ENCODE measurements around the gene HYAL1.
A peak's percentile ranks its signal among the peaks of the same experiment; 100 is the strongest.
"Not testable (repeated sequence)": the region's sequence is repeated elsewhere in the genome, so short reads cannot be mapped to it uniquely, and the experiment has no call there.

HYAL1 gene

DNA sequence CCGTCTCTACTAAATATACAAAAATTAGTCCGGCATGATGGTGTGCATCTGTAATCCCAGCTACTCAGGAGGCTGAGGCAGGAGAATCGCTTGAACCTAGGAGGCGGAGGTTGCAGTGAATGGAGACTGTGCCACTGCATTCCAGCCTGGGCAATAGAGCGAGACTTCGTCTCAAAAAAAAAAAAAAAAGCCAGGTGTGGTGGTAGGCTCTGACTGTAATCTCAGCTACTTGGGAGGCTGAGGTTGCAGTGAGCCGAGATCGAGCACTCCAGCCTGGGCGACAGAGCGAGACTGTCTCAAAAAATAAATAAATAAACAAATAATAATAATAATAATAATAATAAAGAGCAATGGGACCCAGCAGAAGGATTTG lies 30.9 kb downstream of the HYAL1 start:
- not testable (repeated sequence) for DNase-seq

DNA sequence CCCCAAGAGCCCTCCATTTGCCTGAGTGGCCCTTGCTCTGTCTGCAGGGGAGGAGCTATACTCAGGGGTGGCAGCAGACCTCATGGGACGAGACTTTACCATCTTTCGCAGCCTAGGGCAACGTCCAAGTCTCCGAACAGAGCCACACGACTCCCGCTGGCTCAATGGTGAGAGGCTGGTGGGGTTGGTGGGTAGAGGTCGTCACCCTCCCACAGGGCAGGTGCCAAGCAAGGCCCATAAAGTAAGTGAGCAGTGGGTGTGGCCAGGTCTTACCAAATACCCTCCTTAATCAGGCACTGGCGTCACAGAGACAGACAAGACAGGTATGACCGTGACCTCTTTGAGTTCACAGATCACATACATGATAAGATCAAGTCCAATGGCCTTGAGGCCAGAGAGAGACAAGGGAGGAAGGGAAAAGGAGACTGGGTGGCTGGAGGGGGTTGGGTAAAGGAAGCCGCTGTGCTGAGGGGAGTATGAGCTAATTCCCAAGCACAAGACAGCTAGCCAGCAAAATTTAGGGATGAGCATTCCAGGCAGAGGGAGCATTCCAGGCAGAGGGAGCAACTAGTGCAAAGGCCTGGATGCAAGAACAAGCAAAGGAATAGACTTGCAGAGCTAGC lies 31.9 kb downstream of the HYAL1 start:
- DNase-seq = no peak

DNA sequence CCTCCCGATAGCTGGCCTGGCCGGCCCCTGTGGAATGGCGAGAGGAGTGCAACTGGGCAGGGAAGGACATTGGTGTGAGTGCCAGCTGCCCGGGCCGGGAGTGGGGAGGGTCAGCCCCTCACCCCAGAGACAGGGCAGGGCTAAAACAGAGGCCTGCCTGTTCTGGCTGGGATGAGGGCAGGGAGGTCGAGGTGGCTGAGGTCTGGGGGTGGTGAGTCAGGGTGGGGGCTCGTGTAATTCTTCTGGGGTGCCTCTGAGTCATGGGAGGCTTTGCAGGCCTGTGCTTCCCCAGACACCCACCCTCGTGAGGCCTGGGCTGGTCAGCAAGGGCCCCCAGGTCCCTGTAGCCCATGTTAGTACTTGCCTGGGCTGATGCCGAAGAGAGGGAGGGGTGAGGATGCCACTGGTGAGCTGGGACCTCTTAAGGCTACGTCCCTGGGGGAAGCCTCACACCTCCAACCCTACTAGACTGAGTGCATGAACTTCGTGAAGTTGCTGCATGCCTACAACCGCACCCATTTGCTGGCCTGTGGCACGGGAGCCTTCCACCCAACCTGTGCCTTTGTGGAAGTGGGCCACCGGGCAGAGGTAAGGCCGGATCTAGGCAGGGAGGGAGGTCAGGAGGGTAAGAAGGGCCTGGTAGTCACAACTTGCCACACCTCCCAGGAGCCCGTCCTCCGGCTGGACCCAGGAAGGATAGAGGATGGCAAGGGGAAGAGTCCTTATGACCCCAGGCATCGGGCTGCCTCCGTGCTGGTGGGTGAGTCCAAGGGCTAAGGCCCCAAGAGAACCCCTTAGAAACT lies 32.8 kb downstream of the HYAL1 start:
- no peak for DNase-seq

DNA sequence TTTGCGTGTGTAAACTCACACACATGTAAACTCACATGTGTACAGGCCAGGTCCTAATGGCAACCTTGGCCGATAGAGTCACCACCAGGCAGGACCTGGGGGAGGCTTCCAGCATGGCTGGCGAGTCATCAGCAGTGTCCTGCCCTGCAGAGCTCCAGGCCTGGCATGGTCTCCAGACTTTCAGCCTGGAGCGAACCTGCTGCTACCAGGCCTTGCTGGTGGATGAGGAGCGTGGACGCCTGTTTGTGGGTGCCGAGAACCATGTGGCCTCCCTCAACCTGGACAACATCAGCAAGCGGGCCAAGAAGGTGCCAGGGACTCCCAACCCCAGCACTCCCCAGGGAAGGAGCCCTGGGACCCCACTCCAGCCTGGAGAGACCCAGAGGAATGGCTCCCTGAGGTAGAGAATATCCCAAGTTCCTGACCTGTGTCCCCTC lies 33.4 kb downstream of the HYAL1 start:
- DNase-seq = no peak

DNA sequence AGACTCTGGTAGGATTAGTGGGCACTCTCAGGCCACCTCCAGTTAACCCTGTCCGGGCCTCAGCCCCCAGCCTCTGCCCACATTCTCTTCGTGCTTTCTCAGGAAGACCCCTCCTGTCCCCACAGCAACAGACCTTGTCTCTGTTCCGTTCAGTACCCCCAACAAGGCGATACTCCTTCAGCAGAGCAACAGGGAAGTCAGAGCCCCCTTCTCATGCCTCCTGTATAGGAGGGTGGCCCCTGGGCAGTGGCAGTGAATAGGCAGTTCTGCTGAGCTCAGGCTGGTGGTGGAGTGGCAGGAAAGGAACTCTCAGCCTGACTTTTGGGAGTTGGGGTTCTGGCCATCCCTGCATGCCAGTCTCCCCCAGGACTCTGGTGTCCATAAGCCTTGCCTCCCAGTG lies 33.9 kb downstream of the HYAL1 start:
- DNase-seq = no peak

DNA sequence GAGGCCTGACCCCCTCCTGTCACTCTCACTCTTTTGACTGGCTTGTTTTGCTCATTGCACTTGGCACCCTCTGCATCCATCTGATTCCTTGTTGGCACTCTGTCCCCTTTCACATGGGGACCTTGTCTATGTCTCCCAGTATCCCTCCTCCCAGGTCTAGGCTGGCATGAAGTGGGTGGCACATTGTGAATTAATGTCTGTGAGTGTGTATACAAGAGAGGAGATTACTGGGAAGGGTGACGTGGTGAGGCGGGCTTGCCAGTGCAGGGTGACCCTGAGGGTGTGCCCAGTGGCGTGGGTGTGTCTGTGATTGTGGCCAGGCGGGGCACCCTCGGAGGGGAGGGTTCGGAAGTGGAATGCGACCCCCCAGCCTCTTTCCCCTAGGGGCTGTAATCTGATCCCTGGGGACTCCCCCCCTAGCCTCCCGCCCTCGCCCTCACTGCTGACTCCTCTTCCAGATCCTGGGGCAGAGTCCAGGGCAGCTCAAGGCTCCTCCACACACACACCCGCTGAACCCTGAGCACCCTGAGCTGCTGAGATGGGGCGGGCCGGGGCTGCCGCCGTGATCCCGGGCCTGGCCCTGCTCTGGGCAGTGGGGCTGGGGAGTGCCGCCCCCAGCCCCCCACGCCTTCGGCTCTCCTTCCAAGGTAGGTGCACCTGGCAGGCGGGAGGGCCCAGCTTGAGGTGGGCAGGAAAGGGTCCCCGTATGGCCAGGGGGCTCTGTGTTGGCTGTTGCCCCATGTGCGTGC lies 34.5 kb downstream of the HYAL1 start, which contains the start of gene SEMA3B:
Gene SEMA3B, plus strand, starts transcription at position 445 of the 749 bp plus-strand sequence. Its CDS starts 94 bp downstream, at position 539.
- no peak for DNase-seq

DNA sequence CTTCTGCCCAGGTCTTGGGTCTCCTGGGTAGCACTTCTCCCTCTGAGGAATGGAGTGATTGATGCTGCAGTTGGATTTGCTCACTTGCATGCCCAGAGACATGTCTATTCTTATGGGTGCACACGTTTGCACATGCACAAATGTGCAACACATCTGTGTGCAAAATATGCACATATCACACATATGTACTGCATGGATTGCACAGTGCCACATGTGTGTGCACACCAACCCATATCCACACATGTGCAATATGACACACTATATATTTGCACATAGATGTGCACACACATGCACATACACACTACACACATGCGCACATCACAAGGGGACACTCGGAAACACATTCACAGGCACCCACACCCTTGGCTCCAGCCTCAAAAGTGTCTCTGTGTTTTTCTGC lies 35.1 kb downstream of the HYAL1 start:
- no peak for DNase-seq

DNA sequence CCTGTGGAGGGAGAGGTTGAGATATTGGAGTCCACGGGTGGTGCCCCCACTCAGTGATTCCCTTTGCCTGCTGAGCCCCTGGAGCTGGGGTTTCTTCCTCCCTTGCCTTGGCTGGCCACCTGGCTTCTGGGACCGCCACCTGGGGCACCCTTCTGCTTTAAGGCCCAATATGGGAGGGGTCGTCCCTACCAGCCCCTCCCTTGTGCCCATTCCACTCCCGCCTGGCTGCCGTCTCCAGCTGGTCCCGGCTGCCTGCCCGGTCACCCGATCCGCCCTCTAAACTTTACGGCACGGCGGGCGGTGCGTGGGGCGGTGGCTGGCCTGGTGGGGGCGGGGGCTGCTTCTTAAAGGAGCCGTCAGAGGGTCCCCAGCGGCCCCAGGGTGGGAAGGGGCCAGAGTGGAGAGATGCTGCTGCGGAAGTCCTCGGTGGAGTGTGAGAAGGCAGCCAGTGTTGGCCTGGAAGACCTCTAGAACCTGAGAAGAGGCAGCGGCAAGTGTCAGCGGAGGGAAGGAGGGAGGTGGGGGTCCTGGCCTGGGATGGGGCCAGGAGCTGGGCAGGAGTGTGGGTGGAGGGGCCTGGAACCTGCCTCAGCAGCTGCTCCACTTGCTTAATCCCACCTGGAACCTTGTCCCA lies 36.0 kb downstream of the HYAL1 start:
- DNase-seq = peak in 1 of 2 experiments; percentile 32

DNA sequence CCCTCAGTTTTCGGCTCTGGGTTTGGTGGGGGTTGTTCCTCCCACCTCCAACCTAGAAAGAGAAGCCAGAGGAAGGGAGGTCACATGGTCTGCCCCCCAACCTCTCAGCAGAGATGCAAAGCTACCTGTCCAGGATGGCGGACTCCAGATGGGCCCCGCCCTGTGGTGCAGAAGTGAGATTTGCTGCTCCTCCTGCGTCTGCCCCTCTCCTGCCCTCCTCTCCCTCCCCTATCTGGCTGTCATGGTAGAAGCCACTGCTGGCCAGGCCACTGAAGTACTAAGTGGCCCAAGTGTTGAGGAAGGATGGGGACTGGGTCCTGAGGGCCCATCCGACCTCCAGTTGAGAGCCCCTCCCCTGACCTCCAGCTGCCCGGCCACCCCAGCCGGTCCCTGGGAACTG lies 36.5 kb downstream of the HYAL1 start:
- no peak for DNase-seq

DNA sequence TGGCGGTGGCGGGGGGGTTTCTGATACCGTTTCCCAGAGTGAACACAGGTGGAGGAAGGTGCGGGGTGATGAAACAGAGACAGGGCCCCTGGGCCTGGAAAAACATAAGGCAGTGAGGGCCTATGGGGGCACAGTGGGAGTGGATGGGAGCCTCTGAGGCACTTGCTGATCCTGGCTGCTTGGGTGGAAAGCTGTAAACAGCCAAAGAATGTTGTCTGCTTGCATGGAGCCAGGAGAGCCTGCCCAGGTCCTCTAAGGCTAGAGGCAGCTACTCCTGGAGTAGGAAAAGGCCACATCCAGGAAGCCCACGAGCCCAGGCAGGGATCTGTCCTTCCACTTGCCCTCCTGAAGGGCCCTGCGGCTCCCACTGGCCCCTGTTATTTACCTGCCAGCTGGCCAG lies 37.4 kb downstream of the HYAL1 start:
- DNase-seq = no peak

DNA sequence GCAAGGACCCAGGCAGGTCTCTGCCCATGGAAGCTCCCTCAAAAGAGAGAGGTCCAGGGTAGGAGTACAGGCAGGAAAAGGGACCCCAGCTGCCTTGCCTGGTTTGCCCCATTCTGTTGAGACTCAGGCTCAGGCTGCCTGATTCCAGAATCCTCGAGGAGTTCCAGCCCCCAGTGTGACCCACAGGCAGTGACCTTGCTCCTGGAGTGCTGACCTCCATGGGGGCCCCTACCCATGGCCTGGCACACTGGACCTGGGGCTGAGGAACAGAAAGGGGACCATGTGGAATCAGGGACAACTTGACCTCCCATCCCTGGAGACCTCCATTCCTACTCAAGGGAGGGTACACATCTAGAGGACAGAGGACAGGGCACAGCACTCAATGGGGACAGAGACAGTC lies 37.8 kb downstream of the HYAL1 start:
- no peak for DNase-seq

DNA sequence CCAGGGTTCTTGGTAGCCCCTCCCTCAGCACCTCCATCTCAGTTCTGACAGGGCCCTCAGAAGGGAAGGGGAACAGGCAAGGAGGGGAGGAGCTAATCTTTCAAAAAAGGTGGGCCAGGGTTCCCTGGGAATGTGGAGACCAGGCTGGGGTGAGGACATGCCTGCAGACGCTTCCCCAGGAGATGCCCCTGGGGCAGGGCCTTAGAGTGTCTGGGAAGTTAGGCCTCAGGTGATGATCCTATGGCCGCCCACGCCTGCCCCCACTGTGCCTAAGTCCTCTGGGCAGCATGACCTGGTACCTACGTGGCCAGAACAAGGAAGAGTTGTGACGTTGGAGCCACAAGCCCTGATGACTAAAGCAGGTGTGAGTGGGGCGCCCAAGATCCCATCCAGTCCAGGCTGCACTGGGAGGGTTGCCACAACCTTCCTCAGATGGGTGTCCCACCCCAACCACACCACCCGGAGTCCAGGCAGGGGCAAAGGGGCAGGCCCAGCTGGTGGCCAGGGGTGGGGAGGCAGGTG lies 38.3 kb downstream of the HYAL1 start:
- no peak for DNase-seq

DNA sequence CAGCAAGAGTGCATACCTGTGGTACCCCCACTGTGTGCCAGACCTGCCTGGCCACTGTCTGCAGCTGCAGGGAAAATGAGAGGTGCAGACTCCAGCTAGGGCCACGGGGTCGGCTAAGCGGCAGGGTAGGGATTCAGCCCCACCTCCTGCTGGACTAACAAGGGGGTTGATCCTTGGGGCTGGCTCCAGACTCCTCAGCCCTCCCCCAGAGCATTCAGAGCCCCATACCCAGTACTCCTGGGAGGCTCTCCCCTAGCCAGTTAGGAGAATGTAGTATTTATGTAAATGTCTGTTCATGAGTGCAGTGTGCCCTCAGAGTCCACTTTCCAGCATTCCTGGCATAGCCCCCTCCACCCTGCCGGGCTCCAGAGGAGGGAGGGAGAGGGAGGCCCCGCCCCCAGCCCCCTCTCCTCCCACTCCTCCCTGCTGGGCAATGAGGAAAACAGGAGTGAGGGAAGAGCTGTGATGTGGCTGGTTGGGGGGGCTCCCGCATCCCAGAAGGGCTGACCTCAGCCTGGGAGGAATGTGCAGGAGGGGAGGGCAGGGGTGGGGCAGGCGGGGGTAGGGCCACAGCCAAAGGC lies 38.9 kb downstream of the HYAL1 start:
- peak; percentile 34 to 68 for DNase-seq

DNA sequence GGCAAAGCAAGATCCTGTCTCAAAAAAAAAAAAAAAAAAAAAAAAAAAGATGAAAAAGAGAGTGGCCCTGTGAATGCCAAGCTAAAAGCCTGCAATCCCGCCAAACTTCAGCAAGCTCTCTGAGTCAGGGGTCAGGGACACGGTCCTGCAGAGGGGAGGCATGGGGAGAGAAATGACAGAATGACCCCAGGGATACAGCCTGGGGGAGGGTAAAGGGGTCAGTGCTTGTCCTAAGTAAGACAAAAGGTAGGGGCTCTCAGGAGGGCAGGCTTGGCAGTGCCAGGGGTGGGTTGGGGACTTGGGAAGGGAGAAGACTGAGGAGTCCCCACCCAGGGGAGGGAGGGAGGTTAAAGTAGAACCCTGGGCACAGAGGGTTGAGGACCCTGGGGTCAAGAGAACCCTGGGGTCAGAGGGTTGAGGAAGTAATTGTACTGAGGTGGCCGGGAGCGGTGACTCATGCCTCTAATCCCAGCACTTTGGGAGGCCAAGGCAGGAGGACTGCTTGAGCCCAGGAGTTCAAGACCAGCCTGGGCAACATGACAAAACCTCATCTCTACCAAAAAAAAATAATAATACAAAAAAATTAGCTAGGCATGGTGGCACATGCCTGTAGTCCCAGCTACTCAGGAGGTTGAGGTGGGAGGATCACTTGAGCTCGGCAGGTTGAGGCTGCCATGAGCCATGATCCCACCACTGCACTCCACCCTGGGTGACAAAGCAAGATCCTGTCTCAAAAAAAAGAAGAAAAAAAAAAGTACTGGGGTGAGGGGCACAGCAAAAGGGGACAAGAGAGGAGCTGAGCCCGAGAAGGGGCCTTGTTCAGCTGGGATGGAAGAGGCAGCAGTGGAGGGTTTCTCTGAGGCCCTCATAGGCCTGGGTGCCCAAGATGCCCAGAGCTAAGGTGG lies 39.6 kb downstream of the HYAL1 start:
- DNase-seq = no peak

DNA sequence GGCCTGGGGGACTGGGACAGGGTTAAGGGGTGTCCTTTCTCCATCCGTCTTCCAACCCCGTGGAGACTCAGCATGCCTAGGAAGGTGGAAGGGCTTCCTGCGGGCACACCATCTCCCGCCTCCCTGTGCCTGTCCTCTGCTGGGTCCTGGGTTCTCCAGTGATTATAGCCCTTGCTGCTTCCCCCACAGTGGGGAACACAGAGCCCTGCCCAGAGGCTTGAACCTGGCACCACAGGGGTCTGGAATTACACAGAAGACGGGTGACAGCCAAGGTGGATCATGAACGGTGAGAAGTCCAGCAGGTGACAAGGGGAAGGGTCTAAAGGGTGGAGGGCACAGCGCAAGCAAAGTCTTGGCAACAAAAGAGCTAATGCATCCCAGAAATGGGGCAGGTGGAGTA lies 40.6 kb downstream of the HYAL1 start:
- DNase-seq = no peak

DNA sequence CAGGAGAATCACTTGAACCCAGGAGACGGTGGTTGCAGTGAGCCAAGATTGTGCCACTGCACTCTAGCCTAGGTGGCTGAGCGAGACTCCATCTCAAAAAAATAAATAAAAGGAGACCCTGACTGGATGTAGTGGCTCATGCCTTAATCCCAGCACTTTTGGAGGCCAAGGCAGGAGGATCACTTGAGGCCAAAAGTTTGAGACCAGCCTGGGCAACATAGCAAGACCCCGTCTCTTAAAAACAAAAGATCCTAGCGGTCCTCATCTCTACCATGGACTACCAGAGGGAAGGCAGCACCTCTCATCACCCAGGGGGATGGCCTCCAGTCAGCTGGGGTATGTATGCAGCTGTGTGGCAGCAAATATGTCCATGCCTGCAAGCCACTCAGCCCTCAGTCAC lies 41.2 kb downstream of the HYAL1 start:
- not testable (repeated sequence) for DNase-seq

DNA sequence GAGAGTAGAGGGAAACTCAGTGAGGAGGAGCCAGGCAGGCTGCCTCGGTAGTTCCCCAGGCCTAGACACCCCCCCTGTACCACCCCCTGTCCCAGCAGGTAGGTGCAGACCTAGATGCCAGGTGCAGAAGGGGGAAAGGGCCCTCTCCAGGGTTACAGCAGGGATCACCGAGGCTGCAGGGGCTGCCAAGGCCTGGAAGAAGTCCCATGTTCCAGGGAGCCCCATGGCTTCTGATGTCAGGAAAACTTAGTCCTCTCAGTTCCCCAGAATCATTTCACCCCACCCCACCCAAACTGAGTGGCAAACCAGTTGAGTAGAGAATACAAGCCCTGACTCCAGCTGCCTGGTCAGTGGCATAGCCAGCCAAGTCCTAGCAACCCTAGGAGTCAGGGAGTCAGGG lies 41.9 kb downstream of the HYAL1 start:
- DNase-seq = no peak

DNA sequence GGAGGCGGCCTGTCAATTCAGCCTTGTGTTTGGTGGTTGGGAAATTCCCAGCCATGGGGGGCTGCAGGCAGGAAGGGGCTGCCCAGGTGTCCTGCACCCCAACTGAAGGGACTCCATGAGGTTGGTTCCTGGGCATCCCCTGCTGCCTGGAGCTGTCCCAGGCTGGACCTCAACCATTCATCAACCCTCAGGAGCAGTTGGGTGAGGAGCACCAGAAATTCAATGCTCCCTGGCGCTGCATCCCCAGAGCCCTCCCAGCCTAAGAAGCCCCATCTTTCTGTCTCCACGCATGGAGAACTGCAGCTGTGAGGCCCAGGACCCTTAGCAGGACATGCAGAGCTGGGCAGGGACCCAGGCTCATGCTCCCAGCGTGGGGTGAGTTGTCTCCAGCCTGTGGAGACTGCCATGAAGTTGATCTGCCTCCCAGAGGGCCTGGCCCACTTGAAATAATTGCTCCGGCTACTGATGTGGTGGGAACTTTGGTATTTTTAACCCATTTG lies 42.4 kb downstream of the HYAL1 start:
- DNase-seq = no peak

DNA sequence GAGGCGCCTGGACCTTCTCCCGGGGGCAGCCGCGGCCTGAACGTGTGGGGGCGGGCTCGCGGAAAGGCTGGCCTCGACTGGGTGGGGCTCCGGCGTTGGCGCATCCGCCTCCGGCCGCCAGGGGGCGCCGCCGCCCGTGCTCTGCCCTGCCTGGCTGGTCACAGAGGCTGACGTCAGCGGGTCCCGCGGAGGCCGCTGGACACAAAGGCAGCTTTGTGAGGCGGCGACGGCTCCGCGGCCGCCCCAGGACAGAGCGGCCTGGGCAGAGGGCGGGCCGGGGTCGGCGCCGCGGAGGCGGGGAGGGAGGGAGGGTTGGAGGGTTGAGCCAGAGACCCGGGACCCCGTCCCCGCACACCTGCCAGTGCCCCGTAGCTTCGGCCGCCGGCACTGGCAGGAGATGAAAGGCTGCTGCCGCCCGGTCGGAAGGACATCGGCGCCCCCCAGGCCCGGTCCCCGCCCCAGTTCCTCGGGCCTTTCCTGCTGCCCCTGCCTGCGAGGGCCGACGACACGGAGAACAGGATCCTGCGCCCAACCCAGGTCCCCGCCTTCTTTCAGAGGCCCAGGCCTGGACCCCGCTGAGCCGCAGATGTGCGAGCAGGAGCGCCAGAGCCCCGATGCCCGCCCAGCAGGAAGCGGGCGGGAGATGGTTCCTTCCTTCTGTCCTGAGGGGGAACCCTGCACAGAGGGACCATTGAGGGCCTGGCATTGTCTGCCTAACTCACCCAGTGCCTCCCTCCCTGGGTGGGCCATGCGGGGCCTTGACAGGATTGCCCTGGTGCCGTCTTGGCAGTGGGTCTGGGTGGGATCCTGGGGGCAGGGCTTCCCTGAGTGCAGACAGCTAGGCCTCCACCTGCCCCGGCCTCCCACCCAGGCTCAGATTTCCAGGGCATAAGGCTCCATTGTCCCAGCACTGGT lies 43.1 kb downstream of the HYAL1 start:
- DNase-seq = peak; percentile 67 to 93

DNA sequence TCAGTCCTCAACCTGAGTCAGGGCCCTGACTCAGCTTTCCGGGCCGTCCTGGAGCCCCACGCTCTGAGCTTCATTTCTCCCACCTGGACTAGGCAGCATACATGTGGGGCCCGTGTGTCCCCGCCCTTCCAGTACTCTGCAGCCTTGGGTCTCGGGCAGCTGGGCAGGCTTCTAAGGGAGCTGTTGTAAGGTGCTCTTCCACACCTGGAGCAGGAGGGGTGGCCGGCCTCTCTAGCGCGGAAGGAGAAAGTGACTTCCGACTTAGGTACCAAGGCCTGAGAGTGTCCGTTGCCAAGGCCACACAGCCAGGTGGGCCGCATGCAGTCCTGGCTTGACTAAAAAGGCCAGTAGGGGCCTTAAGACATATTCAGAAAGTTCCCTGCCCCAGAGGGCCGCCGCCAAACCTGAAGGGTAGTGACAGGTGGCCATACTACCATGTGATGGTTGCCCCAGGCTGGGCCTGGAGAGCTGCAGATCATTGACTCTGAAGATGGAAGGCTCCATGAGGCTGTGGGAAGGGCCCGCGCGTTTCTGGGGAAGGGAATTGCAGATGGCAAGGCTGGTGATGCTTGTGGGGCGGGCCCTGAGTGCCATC lies 43.8 kb downstream of the HYAL1 start:
- no peak for DNase-seq
